Measurements from ENCODE around the gene ZNF598. TPM values are rescaled to one million over a fixed set of nuclear protein-coding genes. Genes with fewer than 3 reads are reported as not detected.

The ZNF598 gene
- total and polyA plus RNA-seq, 2 of the 13 experiments (the other 11 are each of a cell fraction or from before 2014, with no cell fraction given) = 13.5 to 14.2 TPM

GRCh38 chr16:1959269-1960039 lies 50.2 kb downstream of the ZNF598 start, which contains the start of gene NDUFB10 (continued):
- no peak for TF ChIP-seq THAP9 (CRISPR knock-in tag; IDR thresholded peaks at IDR 0.05; ENCODE audit: borderline replicate concordance)
- no peak for TF ChIP-seq ARHGAP35 (CRISPR knock-in tag; IDR thresholded peaks at IDR 0.05; ENCODE audit: borderline replicate concordance)
- peak; percentile 72; the same call in 1 of the 2 replicates for TF ChIP-seq ISL2 (CRISPR knock-in tag; IDR thresholded peaks at IDR 0.05)
- TF ChIP-seq ZNF343 (CRISPR knock-in tag; IDR thresholded peaks at IDR 0.05) = peak; percentile 40; the same call in 1 of the 2 replicates
- peak; percentile 71; the same call in 1 of the 2 replicates for TF ChIP-seq ZC3H13 (CRISPR knock-in tag; IDR thresholded peaks at IDR 0.05)
- TF ChIP-seq HMG20B (CRISPR knock-in tag; conservative IDR thresholded peaks at IDR 0.05) = no peak
- TF ChIP-seq HBP1 (CRISPR knock-in tag; IDR thresholded peaks at IDR 0.05; ENCODE audit: low read depth) = no peak; the same call in 1 of the 2 replicates
- peak; percentile 98 for TF ChIP-seq ZNF574 (CRISPR knock-in tag; IDR thresholded peaks at IDR 0.05)
- TF ChIP-seq BATF2 (CRISPR knock-in tag; IDR thresholded peaks at IDR 0.05) = no peak
- TF ChIP-seq ZMAT5 (CRISPR knock-in tag; IDR thresholded peaks at IDR 0.05; ENCODE audit: borderline replicate concordance, low read depth) = no peak
- TF ChIP-seq ARNT2 (CRISPR knock-in tag; IDR thresholded peaks at IDR 0.05; ENCODE audit: low read depth) = peak; percentile 73
- TF ChIP-seq SALL2 (CRISPR knock-in tag; IDR thresholded peaks at IDR 0.05) = peak; percentile 89
- no peak for TF ChIP-seq PCBP2 (optimal IDR thresholded peaks at IDR 0.05; ENCODE audit: low read depth, low read length, poor library complexity, severe bottlenecking)
- 0 out of 2 replicates have a peak, but pooled peaks have one; percentile 58 for TF ChIP-seq ZBTB39 (CRISPR knock-in tag; IDR thresholded peaks at IDR 0.05)
- peak; percentile 52; the same call in 1 of the 2 replicates for TF ChIP-seq ZNF264 (CRISPR knock-in tag; IDR thresholded peaks at IDR 0.05)
- TF ChIP-seq SOX6 (IDR thresholded peaks at IDR 0.05) = no peak
- peak; percentile 33; the same call in 1 of the 2 replicates for TF ChIP-seq SOX6 (CRISPR knock-in tag; IDR thresholded peaks at IDR 0.05)
- no peak for TF ChIP-seq TEAD3 (CRISPR knock-in tag; optimal IDR thresholded peaks at IDR 0.05; ENCODE audit: borderline replicate concordance)

Measured in HepG2 (cell line).